SH-SY5Y (cell line): Measurements from ENCODE around the gene ECI1.

Source experiments
- GATA2 ChIP-seq: IDR thresholded peaks from 2 replicates; pipeline ENCODE4 v1.6.1; 2011; ENCODE audit warnings: mild to moderate bottlenecking, low read depth, low read length
- GATA3 ChIP-seq: IDR thresholded peaks from 2 replicates; pipeline ENCODE4 v1.6.1; 2011; ENCODE audit warnings: low read depth, mild to moderate bottlenecking, low read length, moderate library complexity

GRCh38 chr16:2195322-2196161 is 55.8 kb downstream of the ECI1 start:
- TF ChIP-seq GATA3 (no peak), GATA2 (no peak)
